Stimulated activated CD4-positive, alpha-beta T cell treated with anti-CD3 and anti-CD28 coated beads, Interleukin-1b, Interleukin-23, amount 100 ng/mL, for 1 hour (primary cell): Measurements from ENCODE around the gene E2F8.

Experiments
- DNase-seq, 2 donors: peaks; one replicate each; pipeline ENCODE4 v3.0.0-alpha.2; 2020; ENCODE audit warnings: low read depth in 2 of 2

E2F8 gene

DNA sequence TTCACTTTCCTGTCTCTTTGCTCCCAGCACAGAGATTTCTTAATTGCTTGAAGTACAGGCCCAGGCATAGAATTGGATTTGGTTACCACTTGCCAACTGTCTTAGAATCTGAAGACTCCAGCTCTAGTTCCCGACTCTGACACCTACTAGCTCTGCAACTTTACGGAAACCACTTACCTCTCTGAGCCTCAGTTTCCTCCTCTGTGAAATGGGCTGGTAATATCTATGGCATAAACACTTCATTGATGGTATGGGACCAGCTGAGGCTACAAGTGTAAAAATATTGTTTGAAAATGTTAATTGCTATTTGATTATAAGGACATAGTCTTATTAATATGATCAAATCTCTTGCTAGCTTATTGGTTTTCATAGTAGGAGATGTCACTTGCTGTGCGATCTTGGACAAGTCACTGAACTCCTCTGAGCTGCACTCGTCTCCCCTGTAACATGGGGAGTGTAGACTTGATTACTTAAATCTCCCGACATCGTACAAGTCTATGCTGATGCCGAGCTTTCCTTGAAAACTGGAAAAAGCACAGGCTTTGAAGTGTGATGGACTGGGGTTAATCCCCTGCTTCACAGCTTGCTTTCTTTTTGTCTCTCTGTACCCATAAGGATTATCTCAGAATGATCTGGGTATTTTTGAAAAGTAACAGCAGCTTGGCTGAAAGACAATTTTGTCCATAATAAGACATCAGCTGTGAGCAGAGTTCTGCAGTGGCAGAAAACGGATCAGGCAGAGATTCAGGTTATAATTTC is 11.8 kb upstream of the E2F8 start:
- no peak for DNase-seq

GRCh38 chr11:19251577-19251976 is 10.8 kb upstream of the E2F8 start:
- no peak for DNase-seq

DNA sequence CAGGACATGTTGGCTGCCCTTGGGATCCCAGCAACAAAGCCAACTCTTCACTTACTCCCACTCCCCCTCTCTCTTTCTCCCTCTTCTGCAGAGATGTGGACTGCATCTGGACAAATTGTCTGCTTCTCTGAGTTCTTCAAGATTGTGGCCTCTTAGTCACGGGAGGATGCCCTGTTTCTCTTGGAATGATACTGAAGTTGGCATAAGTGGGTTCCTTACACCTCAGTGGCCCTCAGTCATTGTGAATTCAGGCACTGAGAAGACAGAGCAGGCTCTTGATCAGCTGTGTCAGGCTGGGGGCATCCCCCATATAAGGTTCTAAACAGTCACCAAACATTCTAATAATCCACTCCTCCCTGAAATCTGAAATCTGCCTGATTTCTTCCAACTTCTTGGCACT is 6.1 kb upstream of the E2F8 start:
- no peak for DNase-seq

GRCh38 chr11:19245351-19245750 is 4.6 kb upstream of the E2F8 start:
- DNase-seq, result no peak

GRCh38 chr11:19244621-19245020 is 3.9 kb upstream of the E2F8 start:
- DNase-seq, result no peak

GRCh38 chr11:19244084-19244483 is 3.3 kb upstream of the E2F8 start:
- no peak for DNase-seq

DNA sequence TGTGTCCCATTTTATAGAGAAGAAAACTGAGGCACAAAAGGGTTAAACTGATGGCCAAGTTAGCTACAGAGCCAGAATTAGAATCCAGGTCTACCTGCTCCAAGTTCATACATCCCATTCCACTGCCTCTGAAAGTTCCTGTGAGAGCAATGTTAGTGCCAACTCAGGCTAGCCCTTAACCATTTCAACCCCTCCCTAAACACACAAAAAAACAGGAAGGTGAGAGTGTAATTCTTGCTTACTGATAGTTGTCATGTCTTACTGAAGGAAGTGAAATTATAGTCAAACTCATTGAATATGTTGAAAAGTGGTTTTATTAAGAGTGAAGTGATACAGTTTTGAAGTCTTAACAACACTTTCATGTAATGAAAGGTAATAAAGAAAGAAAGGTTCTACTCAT is 2.9 kb upstream of the E2F8 start:
- no peak for DNase-seq

GRCh38 chr11:19243143-19243542 is 2.4 kb upstream of the E2F8 start:
- DNase-seq, result no peak

- no peak for DNase-seq
These were observed 1.6 kb upstream of the E2F8 start for GRCh38 chr11:19242179-19242932.

GRCh38 chr11:19241260-19242178 is 774 bp upstream of the E2F8 start:
- DNase-seq, result no peak

DNA sequence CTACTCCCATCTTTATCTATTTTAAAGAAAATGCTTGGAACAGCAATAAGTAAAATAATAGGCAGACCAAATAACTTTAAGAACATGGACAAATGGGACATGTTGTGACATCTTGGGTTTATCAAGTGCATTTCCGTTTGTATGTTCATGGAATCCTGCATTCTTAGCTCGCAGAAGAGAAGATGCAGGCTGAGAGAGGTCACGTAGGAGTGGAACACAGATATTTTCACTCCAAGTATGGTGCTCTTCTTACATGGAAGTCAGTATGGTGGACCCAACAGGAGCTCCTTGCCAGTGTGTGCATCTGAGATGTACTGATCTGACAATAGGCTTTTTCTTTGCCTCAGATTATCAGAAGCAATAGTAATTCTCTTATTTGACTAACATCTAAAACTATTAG is 1.7 kb downstream of the E2F8 start:
- no peak for DNase-seq

- DNase-seq, result no peak
These were observed 2.9 kb downstream of the E2F8 start for GRCh38 chr11:19237813-19238212.

- DNase-seq, result no peak
These were observed 3.4 kb downstream of the E2F8 start for GRCh38 chr11:19237381-19237780.

- DNase-seq, result no peak
These were observed 6.4 kb downstream of the E2F8 start for GRCh38 chr11:19234231-19234817.

DNA sequence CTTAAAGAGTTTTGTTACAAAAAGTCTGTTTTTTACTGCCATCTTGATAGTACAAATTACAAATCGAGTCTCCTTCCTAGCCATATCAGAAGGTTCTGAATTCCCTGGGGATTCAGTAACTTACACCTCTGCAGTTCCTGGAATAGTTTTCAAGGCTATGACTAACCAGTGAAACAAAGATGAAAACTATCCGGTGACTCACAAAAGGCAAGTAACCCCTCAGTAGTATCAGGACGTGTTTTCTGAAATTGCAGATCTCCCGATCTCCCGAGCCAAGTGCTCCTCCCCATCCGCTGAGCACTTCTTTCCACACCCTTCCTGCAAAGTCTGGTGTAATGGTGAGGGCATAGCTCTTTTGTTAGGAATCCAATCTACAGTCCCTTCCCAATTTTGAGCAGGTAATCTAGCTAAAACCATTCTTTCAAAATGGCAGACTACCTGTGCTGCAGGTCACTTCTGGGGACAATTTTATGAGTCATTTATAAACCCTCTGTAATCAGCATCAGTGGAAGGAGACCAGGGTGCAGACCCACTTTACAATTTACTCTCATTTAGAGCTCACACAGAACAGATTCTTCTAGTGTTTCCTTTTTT is 7.7 kb downstream of the E2F8 start:
- DNase-seq, result no peak

- no peak for DNase-seq
These were observed 11.1 kb downstream of the E2F8 start for GRCh38 chr11:19229671-19230070.

- DNase-seq, result no peak
These were observed 11.8 kb downstream of the E2F8 start for GRCh38 chr11:19228968-19229367.

- DNase-seq, result no peak
These were observed 14.2 kb downstream of the E2F8 start for GRCh38 chr11:19226378-19227195.

DNA sequence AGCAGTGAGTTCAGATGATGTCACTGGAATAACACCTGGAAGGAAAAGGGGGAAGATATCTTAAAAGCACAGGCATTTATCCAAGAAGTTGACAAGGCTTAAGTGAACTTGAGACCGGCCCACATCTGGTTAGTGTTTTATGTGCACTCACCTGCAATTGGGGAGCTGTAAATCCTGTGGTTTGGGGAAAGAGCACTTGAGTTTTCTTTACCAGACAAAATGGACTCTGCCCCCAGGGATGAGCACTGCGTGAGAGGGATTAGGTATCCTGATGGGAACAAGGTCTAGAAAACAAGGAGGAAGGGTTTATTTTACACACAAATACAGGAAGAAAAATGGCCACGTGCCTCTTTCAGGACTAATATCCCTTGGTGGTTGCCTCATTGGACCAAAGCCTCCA is 15.2 kb downstream of the E2F8 start:
- no peak for DNase-seq

DNA sequence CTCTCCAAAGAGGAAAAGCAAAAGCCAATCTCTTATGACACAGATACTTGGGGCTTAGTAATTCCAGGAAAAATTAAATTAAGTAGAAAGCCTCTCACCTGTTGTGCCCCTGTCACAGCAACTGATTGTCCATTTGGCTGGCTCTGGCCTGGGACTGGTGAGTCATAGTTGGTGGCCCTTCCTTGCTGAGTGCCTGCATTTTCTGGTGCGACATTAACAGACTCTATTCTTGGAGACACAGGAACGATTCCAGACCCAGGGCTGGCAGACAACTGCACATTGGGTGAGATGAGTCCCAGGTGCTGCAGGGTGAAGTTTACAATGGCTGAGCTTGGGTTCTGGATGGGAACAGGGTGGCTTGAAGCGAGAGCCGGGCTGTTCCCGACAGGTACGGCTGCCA is 15.6 kb downstream of the E2F8 start:
- DNase-seq, result no peak
